Stimulated activated CD4-positive, alpha-beta T cell treated with anti-CD3 and anti-CD28 coated beads, Interleukin-1b, Interleukin-23, amount 100 ng/mL, for 1 hour (primary cell): ENCODE results near the gene MSRB1.

Source experiments
- DNase-seq, 2 donors: peaks; one replicate each; pipeline ENCODE4 v3.0.0-alpha.2; 2020; ENCODE audit warnings: low read depth in 2 of 2

MSRB1 gene

GRCh38 chr16:1895949-1896675 is 46.9 kb downstream of the MSRB1 start:
- no peak for DNase-seq

- no peak for DNase-seq
Measured at GRCh38 chr16:1895068-1895467, 47.9 kb downstream of the MSRB1 start.

GRCh38 chr16:1890708-1891050 is 52.3 kb downstream of the MSRB1 start:
- no peak for DNase-seq

GRCh38 chr16:1890024-1890707 is 52.8 kb downstream of the MSRB1 start:
- DNase-seq, result no peak
